CMK (cell line): ENCODE measurements around the gene ABCA13.
"Not testable (repeated sequence)": the region's sequence is repeated elsewhere in the genome, so short reads cannot be mapped to it uniquely, and the experiment has no call there.

Experiments used
- DNase-seq: peaks from one replicate; pipeline ENCODE4 v3.0.0-alpha.2; 2010; ENCODE audit warnings: low read depth

ABCA13 gene

GRCh38 chr7:48173756-48174382 lies 2.6 kb downstream of the ABCA13 start:
- no peak for DNase-seq

DNA sequence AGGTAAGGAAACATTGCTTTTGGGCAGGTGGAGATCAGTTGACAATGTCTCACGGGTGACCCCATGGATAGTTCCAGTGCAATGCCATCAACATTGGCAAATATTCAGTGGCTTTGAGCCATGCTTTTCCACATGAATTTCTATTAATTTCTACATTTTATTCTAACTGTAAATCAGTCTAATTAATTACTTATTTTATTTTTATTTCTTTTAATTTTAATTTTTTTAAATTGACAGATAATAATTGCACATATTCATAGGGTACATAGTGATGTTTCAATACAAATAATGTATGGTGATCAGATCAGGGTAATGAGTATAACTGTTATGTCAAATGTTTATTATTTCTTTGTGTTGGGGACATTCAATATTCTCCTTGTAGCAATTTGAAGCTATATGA lies 3.8 kb downstream of the ABCA13 start:
- no peak for DNase-seq

DNA sequence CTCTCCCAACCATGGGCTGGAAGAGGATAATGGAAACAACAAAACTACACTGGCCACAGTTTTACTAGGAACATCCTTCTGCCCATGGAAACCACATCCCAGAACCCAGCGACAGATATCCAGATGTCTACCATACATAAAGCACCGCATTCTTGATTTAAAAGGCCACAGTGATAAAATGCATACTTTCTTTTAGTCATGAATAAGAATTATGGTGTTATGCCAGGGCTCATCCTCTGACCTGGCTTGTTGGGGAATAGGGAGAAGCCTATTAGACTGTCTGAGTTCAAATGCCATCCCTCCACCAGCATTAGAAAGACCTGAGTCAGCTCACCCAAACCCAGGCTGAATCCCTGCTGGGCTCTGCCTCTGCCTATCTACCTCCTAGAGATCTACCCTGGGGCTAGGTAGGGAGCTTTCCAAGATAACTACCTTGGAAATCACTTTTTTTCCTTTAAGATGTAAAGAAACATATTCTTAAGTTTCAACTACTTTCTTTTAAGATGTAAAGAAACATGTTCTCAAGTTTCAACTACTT lies 5.2 kb downstream of the ABCA13 start:
- DNase-seq: no peak

- no peak for DNase-seq
Measured at GRCh38 chr7:48177271-48177670, 6.0 kb downstream of the ABCA13 start.

DNA sequence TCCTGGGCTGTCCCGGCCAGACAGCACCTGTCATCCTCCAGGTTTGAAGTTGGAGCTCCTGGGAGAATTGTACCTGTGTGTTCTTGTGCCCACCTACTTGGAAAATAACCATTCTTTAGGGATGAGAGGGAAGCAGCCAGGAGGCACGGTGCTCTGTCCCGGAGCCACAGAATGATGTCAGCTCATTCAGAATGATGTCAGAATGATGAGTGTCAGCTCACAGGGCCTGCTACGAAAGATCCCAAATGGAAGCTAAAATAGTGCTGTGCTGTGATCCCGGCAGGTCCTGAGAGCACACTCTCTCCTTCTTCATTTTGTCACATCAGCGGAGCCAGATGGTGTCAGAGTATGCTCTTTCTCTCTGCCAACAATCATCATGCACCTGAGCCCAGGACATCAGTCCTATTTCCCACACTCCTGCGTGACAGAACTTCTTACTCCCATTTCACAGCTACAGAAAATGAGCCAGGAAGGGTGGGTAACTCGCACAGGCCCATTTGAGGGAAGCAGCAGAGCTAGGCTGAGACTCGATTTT lies 8.3 kb downstream of the ABCA13 start:
- no peak for DNase-seq

DNA sequence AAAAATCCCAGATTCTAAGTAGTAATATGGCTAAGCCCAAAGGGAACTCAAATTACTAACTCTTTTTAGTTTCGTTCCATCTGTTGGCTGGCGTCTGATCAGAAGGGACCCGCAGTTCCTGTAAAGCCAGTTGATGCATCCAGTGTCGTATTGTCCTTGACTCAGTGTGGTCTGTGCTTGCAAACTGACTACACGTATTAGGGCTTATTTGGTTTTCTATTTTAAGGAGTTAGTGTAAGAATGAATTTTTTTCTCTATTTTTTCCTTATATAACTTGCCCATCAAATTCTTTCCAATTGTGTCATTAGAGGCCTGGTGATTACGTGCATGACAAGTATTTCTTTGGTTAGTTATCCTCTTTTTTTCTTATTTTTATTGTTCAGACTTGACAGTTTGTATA lies 9.7 kb downstream of the ABCA13 start:
- DNase-seq: no peak

DNA sequence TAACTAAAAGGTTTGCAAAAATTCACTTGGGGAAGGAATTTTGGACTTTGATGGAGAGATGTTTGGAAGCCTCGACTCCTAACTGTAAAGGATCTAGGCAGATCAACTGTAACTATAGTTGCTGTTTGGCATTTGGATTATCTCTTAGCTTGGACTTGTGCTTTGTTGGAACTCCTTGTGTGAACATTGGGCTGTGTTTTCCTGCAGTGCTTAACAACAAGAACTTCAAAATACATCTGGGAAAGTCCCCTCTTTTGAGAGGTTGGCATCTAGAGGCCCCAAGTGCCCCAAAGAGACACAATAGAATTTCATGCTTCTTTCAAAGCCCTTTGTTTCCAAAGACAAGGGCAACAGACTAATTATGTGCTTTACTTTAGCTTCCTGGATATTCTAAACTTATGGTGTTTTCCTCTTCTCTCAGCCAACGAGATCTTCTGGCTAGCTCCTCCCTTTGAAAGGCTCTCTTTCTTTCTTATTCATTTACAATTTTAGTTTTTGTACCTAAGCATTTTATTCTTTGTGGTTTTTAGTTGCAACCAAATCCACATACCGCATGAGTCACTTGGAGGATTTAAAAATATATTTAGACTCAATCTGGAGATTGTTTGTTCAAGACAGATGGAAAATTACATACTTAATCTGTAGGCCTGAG lies 11.6 kb downstream of the ABCA13 start:
- no peak for DNase-seq

GRCh38 chr7:48183370-48183743 lies 12.1 kb downstream of the ABCA13 start:
- DNase-seq: no peak

- no peak for DNase-seq
Measured at GRCh38 chr7:48183965-48184364, 12.7 kb downstream of the ABCA13 start.

DNA sequence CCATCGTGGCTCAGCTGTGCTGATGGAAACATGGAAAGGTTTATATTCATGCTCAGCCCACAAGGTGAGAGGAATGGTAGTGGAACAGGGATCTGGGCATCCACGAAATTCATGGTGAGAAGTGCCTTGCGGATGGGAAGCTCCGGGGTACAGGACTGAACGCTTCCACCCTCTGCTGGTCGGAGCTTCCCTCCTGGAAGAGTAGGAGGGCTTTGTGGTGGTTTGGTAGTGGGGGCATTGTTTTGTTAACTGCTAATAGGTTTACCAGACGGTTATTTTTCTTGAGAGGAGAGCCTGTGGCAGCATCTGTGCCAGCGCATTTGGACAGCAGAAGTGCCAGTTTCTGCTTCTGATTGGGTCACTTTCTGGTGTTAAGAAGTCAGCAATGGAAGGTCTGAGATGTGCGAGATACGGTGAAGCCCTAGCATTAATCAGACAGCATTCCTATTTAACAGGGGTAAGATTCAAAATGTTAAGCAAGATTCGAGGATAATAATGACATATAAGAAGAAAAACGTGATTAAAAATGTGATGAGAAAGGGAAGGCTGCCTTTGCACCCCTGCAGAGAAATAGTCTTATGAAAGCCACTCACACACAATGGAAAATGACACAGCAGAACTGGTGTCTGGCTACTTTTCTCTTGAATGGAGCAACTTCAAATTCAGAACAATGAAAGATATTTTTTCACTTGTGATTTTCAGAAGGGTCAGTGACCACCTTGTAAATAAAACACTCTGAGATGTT lies 17.7 kb downstream of the ABCA13 start:
- DNase-seq: no peak

DNA sequence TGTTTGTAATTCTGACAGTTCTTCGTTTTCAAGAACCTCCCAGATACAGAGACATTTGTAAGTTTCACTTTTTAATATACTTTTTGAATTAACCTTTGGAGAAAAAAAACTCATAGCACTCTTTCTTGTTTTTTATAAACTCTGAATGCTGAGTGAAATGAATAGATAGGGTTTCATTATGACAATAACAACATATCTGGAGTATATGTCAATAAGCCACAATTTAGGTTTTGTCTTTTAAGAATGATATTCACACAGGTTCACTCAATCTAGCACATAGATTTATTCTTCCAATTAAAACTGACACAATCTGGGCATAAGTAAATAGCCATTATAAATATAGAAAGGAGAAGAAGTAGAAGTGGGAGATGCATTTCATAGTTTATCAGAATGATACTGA lies 21.7 kb downstream of the ABCA13 start:
- no peak for DNase-seq

GRCh38 chr7:48193421-48193820 lies 22.2 kb downstream of the ABCA13 start:
- no peak for DNase-seq

GRCh38 chr7:48200946-48201589 lies 29.8 kb downstream of the ABCA13 start:
- not testable (repeated sequence) for DNase-seq

GRCh38 chr7:48202916-48203315 lies 31.7 kb downstream of the ABCA13 start:
- not testable (repeated sequence) for DNase-seq

- DNase-seq: no peak
Measured at GRCh38 chr7:48207155-48207675, 36.0 kb downstream of the ABCA13 start.

- DNase-seq: no peak
Measured at GRCh38 chr7:48209004-48209600, 37.8 kb downstream of the ABCA13 start.

DNA sequence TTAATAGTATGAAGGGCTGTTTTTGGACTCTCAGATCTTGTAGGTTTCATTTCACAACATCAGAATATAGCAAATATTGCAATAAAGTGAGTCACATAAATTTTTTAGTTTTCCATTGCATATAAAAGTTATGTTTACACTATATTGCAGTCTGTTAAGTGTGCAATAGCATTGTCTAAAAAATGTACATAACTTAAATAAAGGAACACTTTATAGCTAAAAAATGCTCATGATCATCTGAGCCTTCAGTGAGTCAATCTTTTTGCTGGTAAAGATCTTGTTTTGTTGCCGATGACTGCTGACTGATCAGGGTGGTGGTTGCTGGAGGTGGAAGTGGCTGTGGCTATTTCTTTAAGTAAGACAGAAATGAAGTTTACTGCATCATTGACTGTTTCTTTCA lies 42.0 kb downstream of the ABCA13 start:
- no peak for DNase-seq

- DNase-seq: no peak
Measured at GRCh38 chr7:48217266-48217665, 46.0 kb downstream of the ABCA13 start.

DNA sequence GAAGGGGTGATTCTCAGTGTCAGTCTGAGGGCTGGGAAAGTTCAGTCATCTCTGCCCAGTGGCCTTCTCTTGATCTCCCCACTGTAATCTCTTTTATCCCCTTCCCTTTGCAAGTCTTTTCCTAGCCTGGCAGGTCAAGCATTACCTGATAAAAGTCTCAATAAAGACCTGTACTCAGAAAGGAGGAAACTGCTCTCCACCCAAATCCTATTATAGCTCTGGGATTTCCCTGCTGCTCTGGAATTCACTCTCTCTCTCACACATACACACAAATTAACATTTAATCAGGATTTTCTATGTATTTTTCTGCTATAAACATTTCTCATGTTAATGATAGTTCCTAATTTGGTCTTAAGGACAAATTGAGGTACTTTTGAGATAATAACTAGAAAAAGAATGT lies 46.5 kb downstream of the ABCA13 start:
- no peak for DNase-seq

GRCh38 chr7:48224042-48224441 lies 52.8 kb downstream of the ABCA13 start:
- DNase-seq: no peak

DNA sequence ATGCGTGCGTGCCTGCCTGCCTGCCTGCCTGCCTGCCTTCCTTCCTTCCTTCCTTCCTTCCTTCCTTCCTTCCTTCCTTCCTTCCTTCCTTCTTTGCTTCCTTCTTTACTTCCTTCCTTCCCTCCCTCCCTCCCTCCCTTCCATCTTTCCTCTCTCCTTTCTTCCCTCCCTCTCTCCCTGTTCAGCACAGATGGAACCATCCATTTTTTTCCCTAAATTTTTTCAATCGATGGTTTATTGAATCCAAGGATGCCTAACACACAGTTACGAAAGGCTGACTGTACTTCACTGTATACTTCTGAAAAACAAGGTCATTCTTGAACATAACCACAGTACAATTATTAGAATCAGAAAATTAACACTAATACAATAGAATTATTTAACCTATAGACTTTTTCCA lies 53.8 kb downstream of the ABCA13 start:
- no peak for DNase-seq

DNA sequence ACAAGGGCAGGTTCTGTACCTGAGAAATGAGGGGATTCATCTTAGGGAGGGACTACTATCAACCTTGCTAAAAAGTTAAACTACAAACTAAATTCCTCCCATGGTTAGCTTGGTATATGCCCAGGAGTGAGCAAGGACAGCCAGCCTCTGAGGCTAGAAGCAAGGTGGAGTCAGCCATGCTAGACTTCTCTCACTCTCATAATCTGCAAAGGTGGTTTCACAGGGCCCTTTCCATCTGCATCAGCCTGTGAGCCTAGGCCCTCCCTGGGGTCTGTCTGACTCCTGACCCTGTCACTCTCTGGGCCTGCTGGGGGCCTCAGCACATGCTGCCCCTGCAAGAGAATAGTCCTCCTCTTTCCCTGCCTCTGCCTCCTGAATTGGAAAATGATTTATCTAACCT lies 66.1 kb downstream of the ABCA13 start:
- no peak for DNase-seq
